K562 (cell line): ENCODE measurements around the gene PTGER3. TPM values are rescaled to one million over a fixed set of nuclear protein-coding genes. Genes with fewer than 3 reads are reported as not detected.

ENCODE experiments used
- ATAC-seq: fragments of 200-7000 bp; cut with Tn5 transposase; 3 replicates; pipeline ENCODE4 v1.9.1; 2020; ENCODE audit warnings: moderate library complexity
- BruUV-seq: library from RNA; stranded (reverse); fragments of 400-500 nt; replicated peaks from 2 replicates; lab custom pipeline; 2021; lab: Mats Ljungman, UMichigan
- CTCF ChIA-PET: fragments of 300-600 bp; formaldehyde crosslinking; extraction: SDS; loops from one replicate; lab custom pipeline; 2021; ENCODE audit warnings: low intra/inter-chr PET ratio; lab: Yijun Ruan, JAX
- POLR2A ChIA-PET: fragments of 300-600, 350-650 bp; sonication (Branson Sonifier 250); formaldehyde crosslinking; extraction: SDS; loops from one replicate; lab custom pipeline; 2021; ENCODE audit warnings: antibody characterized with exemption, inconsistent platforms; lab: Yijun Ruan, JAX
- DNase-seq, 4 experiments: peaks; one replicate each; pipeline versions ENCODE4 v3.0.0 to v3.0.0-alpha.2; 2011 to 2018; ENCODE audit warnings: low spot score in 3 of 4, mixed read lengths in 3 of 4; ENCODE audit errors: extremely low read depth in 1 of 4
- FAIRE-seq: peaks from 2 replicates; lab custom pipeline; 2011; peaks lifted over from hg19 to GRCh38; lab: Jason Lieb, UNC
- H2AFZ ChIP-seq: 2 replicates; pipeline ENCODE4 v1.6.0; 2011; ENCODE audit warnings: low read depth, low read length, control low read depth, inconsistent platforms
- H3K27ac ChIP-seq: fragments of 200-600 bp; 3 replicates; pipeline ENCODE4 v1.8.0; 2011; ENCODE audit warnings: low read depth, mild to moderate bottlenecking, control low read depth, inconsistent platforms, low read length, moderate library complexity, mixed read lengths; ENCODE audit errors: extremely low read depth
- H3K27me3 ChIP-seq, 2 experiments: fragments of 300-600 bp in 1 of 2; 2 replicates in 1 of 2; 3 replicates in 1 of 2; pipeline versions ENCODE4 v1.6.0 to v1.8.0; 2011; ENCODE audit warnings: inconsistent platforms in 2 of 2, low read length in 2 of 2, mild to moderate bottlenecking in 1 of 2, mixed read lengths in 1 of 2, moderate library complexity in 1 of 2; ENCODE audit not compliant: control insufficient read depth in 2 of 2, insufficient read depth in 2 of 2
- H3K36me3 ChIP-seq: fragments of 300-600 bp; 3 replicates; pipeline ENCODE4 v1.8.0; 2011; ENCODE audit warnings: mild to moderate bottlenecking, low read length, inconsistent platforms; ENCODE audit not compliant: control insufficient read depth, insufficient read depth
- H3K4me1 ChIP-seq, 2 experiments: fragments of 200-600 bp in 1 of 2; replicated peaks in 1 of 2; 2 replicates in 1 of 2; 3 replicates in 1 of 2; pipeline versions ENCODE4 v1.5.1 to v1.8.0; 2011; ENCODE audit warnings: inconsistent platforms in 2 of 2, low read length in 2 of 2, mild to moderate bottlenecking in 1 of 2, mixed read lengths in 1 of 2, moderate library complexity in 1 of 2; ENCODE audit not compliant: control insufficient read depth in 2 of 2, insufficient read depth in 2 of 2
- H3K4me2 ChIP-seq: 2 replicates; pipeline ENCODE4 v1.6.1; 2011; ENCODE audit warnings: low read length, control low read depth, inconsistent platforms, mixed read lengths; ENCODE audit not compliant: insufficient read depth
- H3K4me3 ChIP-seq: fragments of 200-600 bp; sonication (generic), shearing (Covaris generic); 2 replicates; pipeline ENCODE4 v1.5.1; 2016; ENCODE audit warnings: control low read depth, inconsistent platforms
- H3K79me2 ChIP-seq: fragments of 200-600 bp; 3 replicates; pipeline ENCODE4 v1.8.0; 2011; ENCODE audit warnings: low read length, inconsistent platforms; ENCODE audit not compliant: control insufficient read depth, insufficient read depth
- H3K9ac ChIP-seq, 2 experiments: 2 replicates each; pipeline versions ENCODE4 v1.6.0 to v1.6.1; 2011; ENCODE audit warnings: low read depth in 2 of 2, low read length in 2 of 2, control low read depth in 1 of 2, inconsistent platforms in 1 of 2, mild to moderate bottlenecking in 1 of 2, mixed read lengths in 1 of 2; ENCODE audit not compliant: insufficient read depth in 1 of 2
- H3K9me1 ChIP-seq: one replicate; pipeline ENCODE4 v1.6.0; 2011; ENCODE audit warnings: inconsistent platforms, mild to moderate bottlenecking, low read length, moderate library complexity; ENCODE audit not compliant: control insufficient read depth, insufficient read depth
- H3K9me3 ChIP-seq: replicated peaks from 2 replicates; pipeline ENCODE4 v1.5.1; 2011; ENCODE audit warnings: low read depth, low read length, inconsistent platforms; ENCODE audit not compliant: control insufficient read depth, insufficient read depth
- H4K20me1 ChIP-seq: replicated peaks from 2 replicates; pipeline ENCODE4 v1.6.1; 2011; ENCODE audit warnings: low read length, inconsistent platforms, mixed read lengths; ENCODE audit not compliant: control insufficient read depth, insufficient read depth
- RHOXF2B ChIP-seq: fragments of 250-450 bp; sonication (Bioruptor Pico); conservative IDR thresholded peaks from 2 replicates; pipeline ENCODE4 v1.5.1; 2021
- TCF7L2 ChIP-seq: fragments of 150-350 bp; IDR thresholded peaks from 2 replicates; pipeline ENCODE4 v1.6.1; 2016; ENCODE audit warnings: low read depth, mild to moderate bottlenecking, low read length, moderate library complexity
- TEAD1 ChIP-seq, 2 experiments: fragments of 450-650 bp in 1 of 2; sonication (generic) in 1 of 2; formaldehyde crosslinking; IDR thresholded peaks; 2 replicates each; pipeline versions ENCODE4 v1.4.0 to v1.8.0; 2020 to 2022; ENCODE audit warnings: mild to moderate bottlenecking in 2 of 2, missing genetic modification reagents in 1 of 2
- ZNF407 ChIP-seq: fragments of 450-650 bp; IDR thresholded peaks from 2 replicates; pipeline ENCODE4 v1.6.1; 2016; ENCODE audit warnings: low read depth
- ZNF76 ChIP-seq: fragments of 250-450 bp; sonication (Bioruptor Pico); IDR thresholded peaks from 2 replicates; pipeline ENCODE4 v1.4.0; 2020; ENCODE audit warnings: mild to moderate bottlenecking, moderate library complexity, borderline replicate concordance
- WGBS: fragments of 100-300 bp; shearing (Covaris generic); methylation state at CpG from one replicate; pipeline ENCODE4 v1.1.6; 2016; ENCODE audit warnings: low coverage, mixed read lengths; ENCODE audit not compliant: insufficient coverage; ENCODE audit errors: missing lambda C conversion rate; 5-methylcytosine and 5-hydroxymethylcytosine counted together
- in situ Hi-C: fragments of 300-500 bp; cut with MboI; formaldehyde crosslinking; loops from 4 replicates; pipeline ENCODE4 v1.15.0; 2018; ENCODE audit warnings: inconsistent platforms, mixed read lengths
- intact Hi-C: fragments of 100-400 bp; cut with micrococcal nuclease; formaldehyde crosslinking; loops from 2 replicates; pipeline ENCODE4 v1.14.2; 2022
- polyA plus RNA-seq, 8 experiments: library from polyadenylated mRNA; depleted of rRNA in 4 of 8; stranded (reverse) in 5 of 8; unstranded in 3 of 8; fragments of >200 nt; fragmentation: Nextera tagmentation in 2 of 8; fragmentation: Illumina TruSeq in 1 of 8; extraction: Ambion mirVana in 2 of 8; extraction: Trizol in 1 of 8; gene quantifications; 2 replicates each; pipeline versions ENCODE4 v1.2.1 to v1.2.3, GENCODE V29; 2011 to 2014; ENCODE audit warnings: inconsistent platforms in 1 of 8, missing spikeins in 1 of 8
- total RNA-seq, 7 experiments: library from RNA; depleted of rRNA in 6 of 7; stranded (reverse); fragments of >200 nt in 6 of 7; fragmentation: Illumina TruSeq in 2 of 7; extraction: Trizol in 2 of 7; gene quantifications; 2 replicates each; pipeline versions ENCODE4 v1.2.1 to v1.2.3, GENCODE V29; 2011 to 2021; ENCODE audit warnings: low replicate concordance in 1 of 7

PTGER3 gene
- total and polyA plus RNA-seq, 9 of the 15 experiments (the other 6 are each of a cell fraction or from before 2014, with no cell fraction given) = 3.8 to 28.5 (median 14.2) TPM

GRCh38 chr1:71089536-71090270 is 42.1 kb upstream of the PTGER3 start:
- Histone ChIP-seq H3K4me1 (no peaks in the 10 kb centered on the region), H3K36me3 (no peaks in the 10 kb centered on the region), H2AFZ (no peak overlapping the region), H3K27ac (no peak overlapping the region), H3K9ac (no peak overlapping the region), H4K20me1 (no peaks in the 10 kb centered on the region), H3K9me3 (no peaks in the 10 kb centered on the region), H3K4me3 (no peak overlapping the region), H3K4me2 (no peak overlapping the region), H3K9me1 (no peaks in the 10 kb centered on the region), H3K79me2 (no peaks in the 10 kb centered on the region), H3K27me3 (no peaks in the 10 kb centered on the region; a peak in 1 of 5 replicates)
- intact Hi-C loops (loop anchor here (5.0 kb wide), 2 partner anchors 433 to 948 kb away; no protein-coding TSS in a partner anchor), in situ Hi-C loops (no loop called here)
- 14% methylated on average over 6 of the region's 6 CpGs for WGBS
- no peak for TF ChIP-seq ZNF76 (CRISPR knock-in tag)
- TF ChIP-seq TEAD1 (CRISPR knock-in tag; IDR thresholded peaks at IDR 0.05) = no peak
- no peak for TF ChIP-seq TCF7L2
- FAIRE-seq (no peak), ATAC-seq (no peak), DNase-seq (no peak)
- ChIA-PET POLR2A (interaction anchor here (0.7 kb wide), 1 partner anchor 9 kb away, joined by 3 read pairs; the partner anchor contains the start of gene ZRANB2), CTCF (no interaction called here)
- BruUV-seq = no TSS peak

GRCh38 chr1:71088645-71089287 is 41.1 kb upstream of the PTGER3 start:
- POLR2A ChIA-PET = interaction anchor here (0.7 kb wide), 1 partner anchor 8 kb away, joined by 3 read pairs; the partner anchor contains the start of gene ZRANB2
- 17% methylated on average over 5 of the region's 5 CpGs for WGBS
- Histone ChIP-seq H3K27me3 (no peaks in the 10 kb centered on the region; a peak in 1 of 5 replicates), H4K20me1 (no peaks in the 10 kb centered on the region), H3K4me2 (no peak overlapping the region), H3K9me1 (no peaks in the 10 kb centered on the region), H3K4me1 (no peaks in the 10 kb centered on the region), H3K79me2 (no peaks in the 10 kb centered on the region), H3K9me3 (no peaks in the 10 kb centered on the region), H3K9ac (no peak overlapping the region), H2AFZ (no peak overlapping the region), H3K27ac (no peak overlapping the region), H3K36me3 (no peaks in the 10 kb centered on the region), H3K4me3 (no peak overlapping the region)
- DNase-seq (no peak), ATAC-seq (no peak), FAIRE-seq (no peak)
- intact Hi-C loops (no loop called here), in situ Hi-C loops (no loop called here)
- CTCF ChIA-PET = no interaction called here
- no TSS peak for BruUV-seq
- TF ChIP-seq RHOXF2B (CRISPR knock-in tag) (no peak), ZNF407 (no peak)
